K562 (cell line): ENCODE data around the gene YPEL2. TPM values are rescaled to one million over a fixed set of nuclear protein-coding genes. Genes with fewer than 3 reads are reported as not detected.
A peak's percentile ranks its signal among the peaks of the same experiment; 100 is the strongest.

Experiments used
- ATAC-seq: fragments of 200-7000 bp; cut with Tn5 transposase; 3 replicates; pipeline ENCODE4 v1.9.1; 2020; ENCODE audit warnings: moderate library complexity
- BruUV-seq: library from RNA; stranded (reverse); fragments of 400-500 nt; replicated peaks from 2 replicates; lab custom pipeline; 2021; lab: Mats Ljungman, UMichigan
- CTCF ChIA-PET: fragments of 300-600 bp; formaldehyde crosslinking; extraction: SDS; loops from one replicate; lab custom pipeline; 2021; ENCODE audit warnings: low intra/inter-chr PET ratio; lab: Yijun Ruan, JAX
- POLR2A ChIA-PET: fragments of 300-600, 350-650 bp; sonication (Branson Sonifier 250); formaldehyde crosslinking; extraction: SDS; loops from one replicate; lab custom pipeline; 2021; ENCODE audit warnings: antibody characterized with exemption, inconsistent platforms; lab: Yijun Ruan, JAX
- DNase-seq, 4 experiments: peaks; one replicate each; pipeline versions ENCODE4 v3.0.0 to v3.0.0-alpha.2; 2011 to 2018; ENCODE audit warnings: low spot score in 3 of 4, mixed read lengths in 3 of 4; ENCODE audit errors: extremely low read depth in 1 of 4
- FAIRE-seq: peaks from 2 replicates; lab custom pipeline; 2011; peaks lifted over from hg19 to GRCh38; lab: Jason Lieb, UNC
- H2AFZ ChIP-seq: 2 replicates; pipeline ENCODE4 v1.6.0; 2011; ENCODE audit warnings: low read depth, low read length, control low read depth, inconsistent platforms
- H3K27ac ChIP-seq: fragments of 200-600 bp; 3 replicates; pipeline ENCODE4 v1.8.0; 2011; ENCODE audit warnings: low read depth, mild to moderate bottlenecking, control low read depth, inconsistent platforms, low read length, moderate library complexity, mixed read lengths; ENCODE audit errors: extremely low read depth
- H3K27me3 ChIP-seq, 2 experiments: fragments of 300-600 bp in 1 of 2; 2 replicates in 1 of 2; 3 replicates in 1 of 2; pipeline versions ENCODE4 v1.6.0 to v1.8.0; 2011; ENCODE audit warnings: inconsistent platforms in 2 of 2, low read length in 2 of 2, mild to moderate bottlenecking in 1 of 2, mixed read lengths in 1 of 2, moderate library complexity in 1 of 2; ENCODE audit not compliant: control insufficient read depth in 2 of 2, insufficient read depth in 2 of 2
- H3K36me3 ChIP-seq: fragments of 300-600 bp; 3 replicates; pipeline ENCODE4 v1.8.0; 2011; ENCODE audit warnings: mild to moderate bottlenecking, low read length, inconsistent platforms; ENCODE audit not compliant: control insufficient read depth, insufficient read depth
- H3K4me1 ChIP-seq, 2 experiments: fragments of 200-600 bp in 1 of 2; replicated peaks in 1 of 2; 2 replicates in 1 of 2; 3 replicates in 1 of 2; pipeline versions ENCODE4 v1.5.1 to v1.8.0; 2011; ENCODE audit warnings: inconsistent platforms in 2 of 2, low read length in 2 of 2, mild to moderate bottlenecking in 1 of 2, mixed read lengths in 1 of 2, moderate library complexity in 1 of 2; ENCODE audit not compliant: control insufficient read depth in 2 of 2, insufficient read depth in 2 of 2
- H3K4me2 ChIP-seq: 2 replicates; pipeline ENCODE4 v1.6.1; 2011; ENCODE audit warnings: low read length, control low read depth, inconsistent platforms, mixed read lengths; ENCODE audit not compliant: insufficient read depth
- H3K4me3 ChIP-seq: fragments of 200-600 bp; sonication (generic), shearing (Covaris generic); 2 replicates; pipeline ENCODE4 v1.5.1; 2016; ENCODE audit warnings: control low read depth, inconsistent platforms
- H3K79me2 ChIP-seq: fragments of 200-600 bp; 3 replicates; pipeline ENCODE4 v1.8.0; 2011; ENCODE audit warnings: low read length, inconsistent platforms; ENCODE audit not compliant: control insufficient read depth, insufficient read depth
- H3K9ac ChIP-seq, 2 experiments: 2 replicates each; pipeline versions ENCODE4 v1.6.0 to v1.6.1; 2011; ENCODE audit warnings: low read depth in 2 of 2, low read length in 2 of 2, control low read depth in 1 of 2, inconsistent platforms in 1 of 2, mild to moderate bottlenecking in 1 of 2, mixed read lengths in 1 of 2; ENCODE audit not compliant: insufficient read depth in 1 of 2
- H3K9me1 ChIP-seq: one replicate; pipeline ENCODE4 v1.6.0; 2011; ENCODE audit warnings: inconsistent platforms, mild to moderate bottlenecking, low read length, moderate library complexity; ENCODE audit not compliant: control insufficient read depth, insufficient read depth
- H3K9me3 ChIP-seq: replicated peaks from 2 replicates; pipeline ENCODE4 v1.5.1; 2011; ENCODE audit warnings: low read depth, low read length, inconsistent platforms; ENCODE audit not compliant: control insufficient read depth, insufficient read depth
- H4K20me1 ChIP-seq: replicated peaks from 2 replicates; pipeline ENCODE4 v1.6.1; 2011; ENCODE audit warnings: low read length, inconsistent platforms, mixed read lengths; ENCODE audit not compliant: control insufficient read depth, insufficient read depth
- CC2D1A ChIP-seq: fragments of 450-650 bp; IDR thresholded peaks from 2 replicates; pipeline ENCODE4 v1.6.1; 2017; ENCODE audit warnings: mild to moderate bottlenecking
- CTBP1 ChIP-seq: fragments of 450-650 bp; IDR thresholded peaks from 2 replicates; pipeline ENCODE4 v1.6.1; 2016; ENCODE audit warnings: borderline replicate concordance
- DPF2 ChIP-seq: fragments of 450-650 bp; IDR thresholded peaks from 2 replicates; pipeline ENCODE4 v1.6.1; 2016
- FOSL1 ChIP-seq: fragments of 200-800 bp; sonication (Bioruptor generic); conservative IDR thresholded peaks from 2 replicates; pipeline ENCODE4 v1.6.1; 2016; ENCODE audit warnings: missing genetic modification characterization, missing compliant biosample characterization
- HDAC1 ChIP-seq, 2 experiments: fragments of 450-650 bp; IDR thresholded peaks; 2 replicates each; pipeline ENCODE4 v1.6.1; 2016 to 2017; ENCODE audit warnings: inconsistent platforms in 1 of 2, mild to moderate bottlenecking in 1 of 2, moderate library complexity in 1 of 2
- HOXB6 ChIP-seq: fragments of 250-450 bp; sonication (Bioruptor Pico); IDR thresholded peaks from 2 replicates; pipeline ENCODE4 v1.5.1; 2022; ENCODE audit warnings: mild to moderate bottlenecking, borderline replicate concordance
- MAFK ChIP-seq: IDR thresholded peaks from 2 replicates; pipeline ENCODE4 v1.6.1; 2011; ENCODE audit warnings: low read length, improper control_type of control experiment
- MCM5 ChIP-seq: fragments of 450-650 bp; IDR thresholded peaks from 2 replicates; pipeline ENCODE4 v1.6.1; 2016; ENCODE audit warnings: low read depth
- MXI1 ChIP-seq: IDR thresholded peaks from 2 replicates; pipeline ENCODE4 v1.6.1; 2011; ENCODE audit warnings: low read depth, mild to moderate bottlenecking, improper control_type of control experiment, low read length
- SMARCE1 ChIP-seq: fragments of 450-650 bp; IDR thresholded peaks from 2 replicates; pipeline ENCODE4 v1.7.1; 2016; ENCODE audit warnings: mild to moderate bottlenecking
- TEAD1 ChIP-seq, 2 experiments: fragments of 450-650 bp in 1 of 2; sonication (generic) in 1 of 2; formaldehyde crosslinking; IDR thresholded peaks; 2 replicates each; pipeline versions ENCODE4 v1.4.0 to v1.8.0; 2020 to 2022; ENCODE audit warnings: mild to moderate bottlenecking in 2 of 2, missing genetic modification reagents in 1 of 2
- TRIM24 ChIP-seq, 2 experiments: fragments of 450-650 bp; IDR thresholded peaks; 2 replicates each; pipeline ENCODE4 v1.6.1; 2016
- U2AF2 ChIP-seq: fragments of 200-400 bp; formaldehyde crosslinking; optimal IDR thresholded peaks from 2 replicates; pipeline ENCODE3; 2017; ENCODE audit warnings: low read depth, mild to moderate bottlenecking, low read length
- ZNF140 ChIP-seq: fragments of 250-450 bp; sonication (Bioruptor Pico); IDR thresholded peaks from 2 replicates; pipeline ENCODE4 v1.8.0; 2021; ENCODE audit warnings: moderate library complexity, mild to moderate bottlenecking, inconsistent platforms
- ZNF551 ChIP-seq: fragments of 250-450 bp; sonication (Bioruptor Pico); IDR thresholded peaks from 2 replicates; pipeline ENCODE4 v1.5.0; 2021; ENCODE audit warnings: mild to moderate bottlenecking, moderate library complexity
- ZNF79 ChIP-seq: fragments of 250-450 bp; sonication (Bioruptor Pico); IDR thresholded peaks from 2 replicates; pipeline ENCODE4 v1.4.0; 2020; ENCODE audit warnings: low read depth, mild to moderate bottlenecking, moderate library complexity
- ZSCAN32 ChIP-seq: fragments of 450-650 bp; formaldehyde crosslinking; IDR thresholded peaks from 2 replicates; pipeline ENCODE4 v1.4.0; 2020; ENCODE audit warnings: mild to moderate bottlenecking, moderate library complexity
- WGBS: fragments of 100-300 bp; shearing (Covaris generic); methylation state at CpG from one replicate; pipeline ENCODE4 v1.1.6; 2016; ENCODE audit warnings: low coverage, mixed read lengths; ENCODE audit not compliant: insufficient coverage; ENCODE audit errors: missing lambda C conversion rate; 5-methylcytosine and 5-hydroxymethylcytosine counted together
- in situ Hi-C: fragments of 300-500 bp; cut with MboI; formaldehyde crosslinking; loops from 4 replicates; pipeline ENCODE4 v1.15.0; 2018; ENCODE audit warnings: inconsistent platforms, mixed read lengths
- intact Hi-C: fragments of 100-400 bp; cut with micrococcal nuclease; formaldehyde crosslinking; loops from 2 replicates; pipeline ENCODE4 v1.14.2; 2022
- polyA plus RNA-seq, 8 experiments: library from polyadenylated mRNA; depleted of rRNA in 4 of 8; stranded (reverse) in 5 of 8; unstranded in 3 of 8; fragments of >200 nt; fragmentation: Nextera tagmentation in 2 of 8; fragmentation: Illumina TruSeq in 1 of 8; extraction: Ambion mirVana in 2 of 8; extraction: Trizol in 1 of 8; gene quantifications; 2 replicates each; pipeline versions ENCODE4 v1.2.1 to v1.2.3, GENCODE V29; 2011 to 2014; ENCODE audit warnings: inconsistent platforms in 1 of 8, missing spikeins in 1 of 8
- total RNA-seq, 7 experiments: library from RNA; depleted of rRNA in 6 of 7; stranded (reverse); fragments of >200 nt in 6 of 7; fragmentation: Illumina TruSeq in 2 of 7; extraction: Trizol in 2 of 7; gene quantifications; 2 replicates each; pipeline versions ENCODE4 v1.2.1 to v1.2.3, GENCODE V29; 2011 to 2021; ENCODE audit warnings: low replicate concordance in 1 of 7
- TF ChIP-seq, protein P1 (sequence below): fragments of 450-650 bp; IDR thresholded peaks from 2 replicates; pipeline ENCODE4 v1.6.1; 2017; ENCODE audit warnings: antibody characterized with exemption
- TF ChIP-seq, protein P2 (sequence below): sonication (generic); formaldehyde crosslinking; IDR thresholded peaks from 2 replicates; pipeline ENCODE4 v1.8.0; 2022; ENCODE audit warnings: mild to moderate bottlenecking, missing genetic modification reagents
- TF ChIP-seq, protein P3 (sequence below), 2 experiments: fragments of 250-450 bp in 1 of 2; fragments of 450-650 bp in 1 of 2; sonication (Bioruptor Pico) in 1 of 2; IDR thresholded peaks; 2 replicates each; pipeline versions ENCODE4 v1.6.1 to v1.8.0; 2016 to 2021; ENCODE audit warnings: mild to moderate bottlenecking in 2 of 2, moderate library complexity in 2 of 2, missing compliant biosample characterization in 1 of 2, missing genetic modification characterization in 1 of 2
- TF ChIP-seq, protein P4 (sequence below): fragments of 250-450 bp; sonication (Bioruptor Pico); IDR thresholded peaks from 2 replicates; pipeline ENCODE4 v1.8.0; 2022; ENCODE audit warnings: moderate library complexity, mild to moderate bottlenecking, inconsistent platforms

The YPEL2 gene
- total and polyA plus RNA-seq, 9 of the 15 experiments (the other 6 are each of a cell fraction or from before 2014, with no cell fraction given): 0.11 to 2.4 (median 0.47) TPM

DNA sequence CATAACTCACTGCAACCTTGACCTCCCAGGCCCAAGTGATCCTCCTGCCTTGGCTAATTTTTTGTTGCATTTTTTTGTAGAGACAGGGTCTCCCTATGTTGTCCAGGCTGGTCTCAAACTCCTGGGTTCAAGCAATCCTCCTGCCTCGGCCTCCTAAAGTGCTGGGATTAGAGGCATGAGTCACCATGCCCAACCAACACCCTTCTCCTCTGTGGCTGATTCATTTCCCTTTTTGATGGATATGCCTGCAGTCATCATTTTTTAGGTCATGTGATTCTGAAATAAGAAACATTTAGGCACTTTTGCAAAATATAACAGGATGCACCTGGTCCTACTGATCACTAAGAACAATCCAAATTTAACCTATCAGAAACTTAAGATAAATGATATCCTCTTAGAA, 44.0 kb upstream of the YPEL2 start (continued):
- TF ChIP-seq SMARCE1 (peak; percentile 66), MXI1 (no peak), FOSL1 (peak; percentile 89), U2AF2 (no peak), DPF2 (peak; percentile 71), ZSCAN32 (CRISPR knock-in tag) (no peak), MAFK (peak; percentile 50; the same call in 1 of the 2 replicates), CTBP1 (no peak), TRIM24 (IDR thresholded peaks at IDR 0.05) (0 out of 4 replicates have a peak, but pooled peaks of 1 of the 2 experiments have one; percentile 38)
- TF ChIP-seq, protein P1, sequence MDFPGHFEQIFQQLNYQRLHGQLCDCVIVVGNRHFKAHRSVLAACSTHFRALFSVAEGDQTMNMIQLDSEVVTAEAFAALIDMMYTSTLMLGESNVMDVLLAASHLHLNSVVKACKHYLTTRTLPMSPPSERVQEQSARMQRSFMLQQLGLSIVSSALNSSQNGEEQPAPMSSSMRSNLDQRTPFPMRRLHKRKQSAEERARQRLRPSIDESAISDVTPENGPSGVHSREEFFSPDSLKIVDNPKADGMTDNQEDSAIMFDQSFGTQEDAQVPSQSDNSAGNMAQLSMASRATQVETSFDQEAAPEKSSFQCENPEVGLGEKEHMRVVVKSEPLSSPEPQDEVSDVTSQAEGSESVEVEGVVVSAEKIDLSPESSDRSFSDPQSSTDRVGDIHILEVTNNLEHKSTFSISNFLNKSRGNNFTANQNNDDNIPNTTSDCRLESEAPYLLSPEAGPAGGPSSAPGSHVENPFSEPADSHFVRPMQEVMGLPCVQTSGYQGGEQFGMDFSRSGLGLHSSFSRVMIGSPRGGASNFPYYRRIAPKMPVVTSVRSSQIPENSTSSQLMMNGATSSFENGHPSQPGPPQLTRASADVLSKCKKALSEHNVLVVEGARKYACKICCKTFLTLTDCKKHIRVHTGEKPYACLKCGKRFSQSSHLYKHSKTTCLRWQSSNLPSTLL: no peak

DNA sequence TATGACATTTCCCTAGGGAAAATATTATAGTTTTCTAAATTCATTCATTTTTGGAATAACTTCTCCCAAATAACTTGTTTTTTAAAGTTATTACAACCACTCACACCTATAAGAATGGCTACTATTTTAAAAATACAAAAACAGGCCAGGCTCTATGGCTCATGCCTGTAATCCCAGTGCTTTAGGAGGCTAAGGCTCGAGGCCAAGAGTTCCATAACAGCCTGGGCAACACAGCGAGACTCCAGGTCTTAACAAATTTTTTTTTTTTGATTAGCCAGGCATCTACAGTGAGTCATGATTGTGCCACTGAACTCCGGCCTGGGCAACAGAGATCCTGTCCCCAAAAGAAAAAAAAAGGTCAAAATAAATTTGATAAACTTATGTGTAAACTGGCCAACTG, 43.6 kb upstream of the YPEL2 start:
- DNase-seq (no peak), ATAC-seq (no peak)
- in situ Hi-C loops: no loop called here
- TF ChIP-seq TEAD1 (CRISPR knock-in tag; IDR thresholded peaks at IDR 0.05) (no peak), ZNF551 (CRISPR knock-in tag) (no peak), MCM5 (no peak), HDAC1 (IDR thresholded peaks at IDR 0.05) (no peak), CC2D1A (no peak), ZNF79 (CRISPR knock-in tag) (no peak), HOXB6 (no peak), ZNF140 (CRISPR knock-in tag) (no peak)
- TF ChIP-seq, protein P2, sequence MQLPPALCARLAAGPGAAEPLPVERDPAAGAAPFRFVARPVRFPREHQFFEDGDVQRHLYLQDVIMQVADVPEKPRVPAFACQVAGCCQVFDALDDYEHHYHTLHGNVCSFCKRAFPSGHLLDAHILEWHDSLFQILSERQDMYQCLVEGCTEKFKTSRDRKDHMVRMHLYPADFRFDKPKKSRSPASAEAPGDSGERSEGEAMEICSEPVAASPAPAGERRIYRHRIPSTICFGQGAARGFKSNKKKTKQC (CRISPR knock-in tag): no peak
- TF ChIP-seq, protein P3, sequence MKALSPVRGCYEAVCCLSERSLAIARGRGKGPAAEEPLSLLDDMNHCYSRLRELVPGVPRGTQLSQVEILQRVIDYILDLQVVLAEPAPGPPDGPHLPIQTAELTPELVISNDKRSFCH (CRISPR knock-in tag; IDR thresholded peaks at IDR 0.05): no peak
- TF ChIP-seq, protein P3 (tag; IDR thresholded peaks at IDR 0.05): no peak
- TF ChIP-seq, protein P4, sequence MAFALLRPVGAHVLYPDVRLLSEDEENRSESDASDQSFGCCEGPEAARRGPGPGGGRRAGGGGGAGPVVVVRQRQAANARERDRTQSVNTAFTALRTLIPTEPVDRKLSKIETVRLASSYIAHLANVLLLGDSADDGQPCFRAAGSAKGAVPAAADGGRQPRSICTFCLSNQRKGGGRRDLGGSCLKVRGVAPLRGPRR (CRISPR knock-in tag): no peak

More for the DNA sequence above, 43.6 kb upstream of the YPEL2 start:
- Histone ChIP-seq H3K9ac (no peak overlapping the region), H3K36me3 (no peaks in the 10 kb centered on the region), H3K9me3 (no peaks in the 10 kb centered on the region), H4K20me1 (no peaks in the 10 kb centered on the region), H3K27ac (no peak overlapping the region; the same call in 2 of the 3 replicates), H3K79me2 (no peaks in the 10 kb centered on the region), H3K9me1 (no peaks in the 10 kb centered on the region), H3K27me3 (no peaks in the 10 kb centered on the region), H3K4me3 (no peak overlapping the region), H2AFZ (no peak overlapping the region), H3K4me2 (no peak overlapping the region), H3K4me1 (peaks cover 28 to 29% of the 10 kb centered on the region in 2 experiments)
- intact Hi-C loops: no loop called here
- ChIA-PET CTCF (no interaction called here), POLR2A (no interaction called here)
- 92% methylated on average over 3 of the region's 3 CpGs for WGBS
- BruUV-seq: no TSS peak
- FAIRE-seq: no peak
